ENCODE results near the gene SPTLC3.

- TF ChIP-seq ZNF274 (IDR thresholded peaks at IDR 0.05; ENCODE audit: low read depth, low read length) = no peak
- TF ChIP-seq YY1 (IDR thresholded peaks at IDR 0.05; ENCODE audit: insufficient read depth, insufficient read length) = no peak
Observed at GRCh38 chr20:12976720-12977309, 32.0 kb upstream of the SPTLC3 start.
